HG03175 (cell line): ENCODE results near the gene YLPM1.

Experiments used
- ATAC-seq: cut with Tn5 transposase; IDR thresholded peaks from one replicate; pipeline ENCODE4 v1.9.1; 2021; ENCODE audit warnings: mild to moderate bottlenecking, moderate library complexity; ENCODE audit not compliant: unreplicated experiment

YLPM1 gene

GRCh38 chr14:74792249-74793039 is 29.3 kb downstream of the YLPM1 start:
- no peak for ATAC-seq

GRCh38 chr14:74793506-74794155 is 30.5 kb downstream of the YLPM1 start:
- ATAC-seq = no peak

- ATAC-seq = no peak
These were observed 31.8 kb downstream of the YLPM1 start for GRCh38 chr14:74794947-74795346.

GRCh38 chr14:74799765-74800164 is 36.6 kb downstream of the YLPM1 start:
- no peak for ATAC-seq

- ATAC-seq = no peak
These were observed 37.7 kb downstream of the YLPM1 start for GRCh38 chr14:74800780-74801179.

GRCh38 chr14:74801396-74801795 is 38.3 kb downstream of the YLPM1 start:
- ATAC-seq = no peak

GRCh38 chr14:74804219-74804825 is 41.2 kb downstream of the YLPM1 start:
- ATAC-seq = no peak

- ATAC-seq = no peak
These were observed 44.9 kb downstream of the YLPM1 start for GRCh38 chr14:74807853-74808545.

GRCh38 chr14:74816124-74816523 is 53.0 kb downstream of the YLPM1 start:
- ATAC-seq = no peak

GRCh38 chr14:74820288-74820687 is 57.2 kb downstream of the YLPM1 start:
- no peak for ATAC-seq

- ATAC-seq = no peak
These were observed 58.3 kb downstream of the YLPM1 start for GRCh38 chr14:74821267-74821915.

GRCh38 chr14:74824997-74825396 is 61.9 kb downstream of the YLPM1 start:
- no peak for ATAC-seq

- ATAC-seq = no peak
These were observed 63.5 kb downstream of the YLPM1 start for GRCh38 chr14:74826574-74826973.

GRCh38 chr14:74829251-74829650 is 66.1 kb downstream of the YLPM1 start:
- ATAC-seq = no peak

GRCh38 chr14:74832849-74833248 is 69.7 kb downstream of the YLPM1 start:
- no peak for ATAC-seq

- no peak for ATAC-seq
These were observed 71.7 kb downstream of the YLPM1 start for GRCh38 chr14:74834692-74835392.

GRCh38 chr14:74835645-74836250 is 72.6 kb downstream of the YLPM1 start:
- no peak for ATAC-seq

GRCh38 chr14:74836251-74836960 is 73.3 kb downstream of the YLPM1 start:
- ATAC-seq = no peak

- no peak for ATAC-seq
These were observed 75.0 kb downstream of the YLPM1 start for GRCh38 chr14:74838166-74838565.
